GM23248 (cell line): ENCODE data around the gene ARHGEF4. TPM values are rescaled to one million over a fixed set of nuclear protein-coding genes. Genes with fewer than 3 reads are reported as not detected.

ENCODE experiments used
- DNase-seq: peaks from one replicate; pipeline ENCODE4 v3.0.0-alpha.2; 2015
- H2AFZ ChIP-seq: fragments of 200-600 bp; sonication (generic); 2 replicates; pipeline ENCODE4 v1.6.1; 2016; ENCODE audit warnings: antibody characterized with exemption
- H3F3A ChIP-seq: fragments of 200-600 bp; sonication (generic); 2 replicates; pipeline ENCODE4 v1.6.1; 2016; ENCODE audit warnings: mild to moderate bottlenecking, antibody characterized with exemption, mixed run types; ENCODE audit not compliant: insufficient read depth
- H3K27ac ChIP-seq: fragments of 200-600 bp; sonication (generic); 2 replicates; pipeline ENCODE4 v1.5.1; 2016; ENCODE audit warnings: mild to moderate bottlenecking
- H3K27me3 ChIP-seq: fragments of 200-600 bp; sonication (generic); replicated peaks from 2 replicates; pipeline ENCODE4 v1.6.1; 2016; ENCODE audit warnings: mild to moderate bottlenecking; ENCODE audit not compliant: insufficient read depth
- H3K36me3 ChIP-seq: fragments of 200-600 bp; sonication (generic); 2 replicates; pipeline ENCODE4 v1.6.1; 2016; ENCODE audit warnings: low read depth, mild to moderate bottlenecking
- H3K4me1 ChIP-seq: fragments of 200-600 bp; sonication (generic); 2 replicates; pipeline ENCODE4 v1.6.1; 2016; ENCODE audit warnings: mild to moderate bottlenecking; ENCODE audit not compliant: insufficient read depth
- H3K4me2 ChIP-seq: fragments of 200-600 bp; sonication (generic); one replicate; pipeline ENCODE4 v1.6.1; 2016; ENCODE audit warnings: mild to moderate bottlenecking; ENCODE audit not compliant: unreplicated experiment
- H3K4me3 ChIP-seq: fragments of 200-600 bp; sonication (generic); 2 replicates; pipeline ENCODE4 v1.5.1; 2016; ENCODE audit warnings: mild to moderate bottlenecking
- H3K79me2 ChIP-seq: fragments of 200-600 bp; sonication (generic); 2 replicates; pipeline ENCODE4 v1.6.1; 2016; ENCODE audit warnings: mild to moderate bottlenecking; ENCODE audit not compliant: insufficient read depth
- H3K9ac ChIP-seq: fragments of 200-600 bp; sonication (generic); 2 replicates; pipeline ENCODE4 v1.6.1; 2016; ENCODE audit warnings: mild to moderate bottlenecking
- H3K9me2 ChIP-seq: fragments of 200-600 bp; sonication (generic); 2 replicates; pipeline ENCODE4 v1.6.1; 2016; ENCODE audit warnings: mixed run types, mild to moderate bottlenecking, moderate library complexity; ENCODE audit not compliant: insufficient read depth
- H3K9me3 ChIP-seq: fragments of 200-600 bp; sonication (generic); one replicate; pipeline ENCODE4 v1.6.1; 2017; ENCODE audit warnings: low read depth
- H4K20me1 ChIP-seq: fragments of 200-600 bp; sonication (generic); 2 replicates; pipeline ENCODE4 v1.6.0; 2016; ENCODE audit not compliant: insufficient read depth
- EZH2 ChIP-seq: fragments of 200-600 bp; sonication (generic); IDR thresholded peaks from 2 replicates; pipeline ENCODE4 v1.6.1; 2018; ENCODE audit warnings: antibody characterized with exemption, mild to moderate bottlenecking; ENCODE audit not compliant: insufficient read depth, poor library complexity, severe bottlenecking
- EZH2phosphoT487 ChIP-seq: fragments of 200-600 bp; sonication (generic); IDR thresholded peaks from 2 replicates; pipeline ENCODE4 v1.6.1; 2018; ENCODE audit warnings: antibody characterized with exemption, moderate library complexity, mild to moderate bottlenecking, low read depth; ENCODE audit not compliant: insufficient read depth
- WGBS, 2 experiments: methylation state at CpG; one replicate each; pipeline ENCODE4 v1.1.6; 2015 to 2017; ENCODE audit warnings: low lambda C conversion rate in 2 of 2, low coverage in 1 of 2; ENCODE audit errors: missing lambda C conversion rate in 2 of 2; 5-methylcytosine and 5-hydroxymethylcytosine counted together
- in situ Hi-C: fragments of 300-500 bp; cut with MboI; formaldehyde crosslinking; loops from 2 replicates; pipeline ENCODE4 v1.15.0; 2020
- polyA plus RNA-seq: library from polyadenylated mRNA; unstranded; fragments of >200 nt; fragmentation: Nextera tagmentation; extraction: Ambion mirVana; gene quantifications from 2 replicates; pipeline ENCODE4 v1.2.1, GENCODE V29; 2016
- total RNA-seq: library from RNA; depleted of rRNA; stranded (reverse); fragments of >200 nt; shearing (Covaris generic); gene quantifications from 2 replicates; pipeline ENCODE4 v1.2.3, GENCODE V29; 2014

Gene ARHGEF4
- total and polyA plus RNA-seq, 2 experiments from 2014 or later, result 7.4 to 26.0 TPM

- Histone ChIP-seq H3K4me3 (no peak overlapping the region), H3K27ac (no peak overlapping the region), H4K20me1 (0 out of 2 replicates have a peak, but pooled peaks cover 17% of the 10 kb centered on the region), H3K4me1 (no peaks in the 10 kb centered on the region), H3K27me3 (no peaks in the 10 kb centered on the region), H3K9me2 (no peaks in the 10 kb centered on the region), H3K4me2 (no peak overlapping the region), H2AFZ (no peak overlapping the region), H3F3A (peaks cover 13% of the 10 kb centered on the region), H3K79me2 (peaks cover 100% of the 10 kb centered on the region), H3K9me3 (no peaks in the 10 kb centered on the region), H3K9ac (no peak overlapping the region), H3K36me3 (peaks cover 34% of the 10 kb centered on the region)
- TF ChIP-seq EZH2phosphoT487, result no peak
- TF ChIP-seq EZH2, result no peak
- DNase-seq, result peak; percentile 6
- in situ Hi-C loops, result no loop called here
- WGBS, 2 experiments, result 52 to 58% methylated on average over 2 of the region's 2 CpGs
These were observed 248.9 kb downstream of the ARHGEF4 start for GRCh38 chr2:131085646-131086045.

DNA sequence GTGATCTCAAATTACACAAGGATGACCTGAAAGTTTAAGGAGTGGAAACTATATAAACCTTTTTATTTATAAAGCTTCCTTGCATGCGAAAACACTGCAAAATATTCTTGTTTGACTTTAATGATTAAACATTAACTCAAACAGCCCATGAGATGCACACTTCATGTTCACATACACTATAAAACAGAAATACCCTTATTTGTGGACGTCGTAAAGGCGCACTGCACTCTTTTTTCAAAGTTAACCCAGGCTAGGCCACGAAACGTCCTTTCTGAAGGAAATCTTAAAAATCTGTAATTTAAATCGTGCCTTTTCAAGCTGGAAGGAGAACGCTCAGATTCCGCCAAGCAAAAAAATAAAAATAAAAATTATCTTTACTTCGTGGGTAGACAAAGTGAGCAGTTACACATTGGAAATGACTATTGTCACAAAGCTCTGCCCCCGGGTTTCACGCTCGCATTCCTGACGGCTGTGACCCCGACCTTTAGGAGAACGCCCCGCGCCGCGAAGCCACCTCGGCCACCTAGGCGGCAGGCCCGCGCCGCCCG is 255.8 kb downstream of the ARHGEF4 start:
- Histone ChIP-seq H3K27me3 (no peaks in the 10 kb centered on the region), H3K9ac (peak overlapping the region; percentile 95), H3K4me1 (no peaks in the 10 kb centered on the region; the same call in 1 of the 2 replicates), H3K9me2 (no peaks in the 10 kb centered on the region), H4K20me1 (0 out of 2 replicates have a peak, but pooled peaks cover 6% of the 10 kb centered on the region), H3K9me3 (no peaks in the 10 kb centered on the region), H3K27ac (peak overlapping the region; percentile 83), H3K79me2 (peaks cover 53% of the 10 kb centered on the region), H3K4me2 (peak overlapping the region; percentile 89), H3K4me3 (peak overlapping the region; percentile 87), H2AFZ (peak overlapping the region; percentile 64; the same call in 1 of the 2 replicates), H3F3A (peaks cover 10% of the 10 kb centered on the region; the same call in 1 of the 2 replicates), H3K36me3 (peaks cover 16% of the 10 kb centered on the region; the same call in 1 of the 2 replicates)
- WGBS, 2 experiments, result 1% methylated on average over 25 to 26 of the region's 26 CpGs
- in situ Hi-C loops, result no loop called here
- peak; percentile 30 for DNase-seq
- TF ChIP-seq EZH2 (no peak), EZH2phosphoT487 (no peak)

- no peaks in the 10 kb centered on the region for H3K9me2 ChIP-seq
- peak; percentile 97 for DNase-seq
- H3K9ac ChIP-seq, result peak within 1 kb of the TSS; percentile 95
- no peaks in the 10 kb centered on the region; the same call in 1 of the 2 replicates for H3K4me1 ChIP-seq
- H3K36me3 ChIP-seq, result peaks cover 10% of the 10 kb centered on the region; the same call in 1 of the 2 replicates
- WGBS, 2 experiments, result 0 to 2% methylated on average over 88 to 90 of the region's 107 CpGs
- in situ Hi-C loops, result no loop called here
- H3K27ac ChIP-seq, result peak within 1 kb of the TSS; percentile 83
- 0 out of 2 replicates have a peak, but pooled peaks cover 6% of the 10 kb centered on the region for H4K20me1 ChIP-seq
- peaks cover 10% of the 10 kb centered on the region; the same call in 1 of the 2 replicates for H3F3A ChIP-seq
- peak within 1 kb of the TSS; percentile 98 for H2AFZ ChIP-seq
- peaks cover 47% of the 10 kb centered on the region for H3K79me2 ChIP-seq
- H3K27me3 ChIP-seq, result no peaks in the 10 kb centered on the region
- TF ChIP-seq EZH2, result no peak
- TF ChIP-seq EZH2phosphoT487, result no peak
- no peaks in the 10 kb centered on the region for H3K9me3 ChIP-seq
- peak within 1 kb of the TSS; percentile 87 for H3K4me3 ChIP-seq
- H3K4me2 ChIP-seq, result peak within 1 kb of the TSS; percentile 89
These were observed 256.4 kb downstream of the ARHGEF4 start, which contains the start of gene FAM168B for GRCh38 chr2:131093006-131093695. TSS of gene FAM168B (minus strand) at chr2:131093460. CDS start at chr2:131082646, 10,814 bp downstream.

DNA sequence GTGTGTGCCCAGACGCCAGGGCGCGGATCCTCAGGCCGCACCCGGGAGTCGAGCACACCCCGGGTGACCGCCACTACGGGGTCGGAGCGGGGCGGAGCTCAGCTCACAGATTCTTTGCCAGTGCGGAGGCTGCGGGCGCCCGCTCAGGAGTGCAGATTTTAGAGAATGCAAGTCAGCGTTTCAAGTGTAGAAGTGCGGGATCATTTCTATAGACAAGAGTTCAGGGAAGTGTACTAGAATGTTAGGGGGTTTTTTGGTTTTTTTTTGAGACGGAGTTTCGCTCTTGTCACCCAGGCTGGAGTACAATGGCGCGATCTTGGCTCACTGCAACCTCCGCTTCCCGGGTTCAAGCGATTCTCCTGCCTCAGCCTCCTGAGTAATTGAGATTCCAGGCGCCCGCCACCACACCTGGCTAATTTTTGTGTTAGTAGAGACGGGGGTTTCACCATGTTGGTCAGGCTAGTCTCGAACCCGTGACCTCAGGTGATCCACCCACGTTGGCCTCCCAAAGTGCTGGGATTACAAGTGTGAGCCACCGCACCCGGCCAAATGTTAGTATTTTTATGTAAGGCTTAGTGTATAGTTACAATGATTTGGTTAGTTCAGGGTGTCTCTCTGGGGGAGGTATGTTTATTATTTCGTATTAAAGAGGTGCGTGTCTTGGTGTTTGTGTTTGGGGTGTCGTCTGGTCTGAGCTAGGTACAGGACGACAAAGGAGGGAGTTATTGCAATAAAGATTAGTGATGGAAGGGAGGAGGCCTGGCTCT is 257.2 kb downstream of the ARHGEF4 start:
- Histone ChIP-seq H3K36me3 (peaks cover 3% of the 10 kb centered on the region; the same call in 1 of the 2 replicates), H3K4me3 (peak overlapping the region; percentile 87), H3K4me1 (no peaks in the 10 kb centered on the region; the same call in 1 of the 2 replicates), H3K27ac (peak overlapping the region; percentile 83), H3K9ac (peak overlapping the region; percentile 95), H2AFZ (peak overlapping the region; percentile 98), H3K27me3 (no peaks in the 10 kb centered on the region), H4K20me1 (0 out of 2 replicates have a peak, but pooled peaks cover 3% of the 10 kb centered on the region), H3K9me2 (no peaks in the 10 kb centered on the region), H3K9me3 (no peaks in the 10 kb centered on the region), H3K4me2 (peak overlapping the region; percentile 80), H3K79me2 (peaks cover 40% of the 10 kb centered on the region), H3F3A (peaks cover 10% of the 10 kb centered on the region; the same call in 1 of the 2 replicates)
- WGBS, 2 experiments, result 5 to 7% methylated on average over 37 of the region's 37 CpGs
- in situ Hi-C loops, result no loop called here
- DNase-seq, result peak; percentile 85
- no peak for TF ChIP-seq EZH2phosphoT487
- TF ChIP-seq EZH2, result no peak
